ENCODE results near the gene MED8. TPM values are rescaled to one million over a fixed set of nuclear protein-coding genes. Genes with fewer than 3 reads are reported as not detected.

Gene MED8
- total RNA-seq, 1 experiment from 2014 or later, result 36.0 TPM

DNA sequence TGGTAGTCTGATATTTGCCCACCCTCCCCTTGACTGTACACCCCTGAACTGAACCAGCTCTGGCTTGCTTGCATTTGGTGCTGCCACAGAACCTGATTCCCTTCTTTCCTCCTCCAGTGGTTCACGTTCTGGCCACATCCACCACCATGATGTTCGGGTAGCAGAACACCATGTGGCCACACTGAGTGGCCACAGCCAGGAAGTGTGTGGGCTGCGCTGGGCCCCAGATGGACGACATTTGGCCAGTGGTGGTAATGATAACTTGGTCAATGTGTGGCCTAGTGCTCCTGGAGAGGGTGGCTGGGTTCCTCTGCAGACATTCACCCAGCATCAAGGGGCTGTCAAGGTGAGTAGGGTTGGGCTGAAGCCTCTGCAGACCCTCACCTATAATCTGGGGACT lies 29.0 kb downstream of the MED8 start:
- H3K9ac ChIP-seq (ENCODE audit: low read length), result peak overlapping the region; percentile 94; the same call in 1 of the 2 replicates
- intact Hi-C loops (cut with micrococcal nuclease), result no loop called here
- no TSS peak for BruUV-seq (replicated peaks)
- H3K4me3 ChIP-seq (replicated peaks in 1 of 2; ENCODE audit: low read depth in 1 of 2, low read length in 2 of 2), result peak overlapping the region; percentile 76 to 91; a peak in 3 of 4 replicates
- ChIA-PET CTCF (no interaction called here), RAD21 (ENCODE audit: low non-redundant PET in 1 of 2, low total read pairs in 2 of 2, uncharacterized antibody in 2 of 2, unreplicated experiment in 2 of 2) (no interaction called here), POLR2A (no interaction called here)
- H3K27me3 ChIP-seq (ENCODE audit: insufficient read depth, low read length), result no peaks in the 10 kb centered on the region
- ATAC-seq (no peak), DNase-seq (ENCODE audit: low read depth, low spot score) (no peak)
- H2AFZ ChIP-seq (ENCODE audit: low read depth, low read length, poor library complexity, severe bottlenecking), result no peak overlapping the region
- H3K9me2 ChIP-seq (ENCODE audit: insufficient read depth), result no peaks in the 10 kb centered on the region
- H3K9me3 ChIP-seq (ENCODE audit: control insufficient read depth in 1 of 2, insufficient read depth in 1 of 2, low read depth in 1 of 2, low read length in 2 of 2), result no peaks in the 10 kb centered on the region
- H3K27ac ChIP-seq (ENCODE audit: low read depth, low read length), result peak overlapping the region; percentile 76; the same call in 1 of the 2 replicates
- H3K4me1 ChIP-seq (ENCODE audit: control insufficient read depth in 1 of 2, insufficient read depth in 2 of 2, low read length in 2 of 2), result peaks cover 15 to 67% of the 10 kb centered on the region in 2 experiments
- H3K79me2 ChIP-seq (ENCODE audit: insufficient read depth, low read length), result peaks cover 46% of the 10 kb centered on the region
- H3K36me3 ChIP-seq (ENCODE audit: control insufficient read depth in 1 of 2, insufficient read depth in 2 of 2, low read length in 2 of 2), result peaks cover 26 to 48% of the 10 kb centered on the region in 2 experiments
- H3K4me2 ChIP-seq (ENCODE audit: low read length), result peak overlapping the region; percentile 83
- H4K20me1 ChIP-seq (ENCODE audit: insufficient read depth), result peaks cover 3% of the 10 kb centered on the region; the same call in 1 of the 2 replicates
- TF ChIP-seq ATF3 (IDR thresholded peaks at IDR 0.05) (no peak), SIN3A (IDR thresholded peaks at IDR 0.05; ENCODE audit: low read depth) (no peak), SRF (IDR thresholded peaks at IDR 0.05; ENCODE audit: low read depth) (no peak), EGR1 (IDR thresholded peaks at IDR 0.05; ENCODE audit: low read depth) (no peak), YY1 (IDR thresholded peaks at IDR 0.05; ENCODE audit: extremely low read depth, insufficient replicate concordance, low read depth, low read length) (no peak), ZNF274 (IDR thresholded peaks at IDR 0.05; ENCODE audit: low read depth, low read length) (no peak), EZH2phosphoT487 (IDR thresholded peaks at IDR 0.05; ENCODE audit: borderline replicate concordance) (no peak), EZH2 (IDR thresholded peaks at IDR 0.05) (no peak), CBX3 (IDR thresholded peaks at IDR 0.05; ENCODE audit: low read depth) (no peak), ZFX (IDR thresholded peaks at IDR 0.05) (no peak), SP1 (IDR thresholded peaks at IDR 0.05; ENCODE audit: low read depth) (no peak), FOSL1 (IDR thresholded peaks at IDR 0.05; ENCODE audit: low read depth) (no peak), ELF1 (IDR thresholded peaks at IDR 0.05; ENCODE audit: borderline replicate concordance, low read depth) (no peak), REST (IDR thresholded peaks at IDR 0.05; ENCODE audit: low read depth) (no peak), CEBPB (IDR thresholded peaks at IDR 0.05; ENCODE audit: low read depth) (no peak)
- TF ChIP-seq, protein P1, sequence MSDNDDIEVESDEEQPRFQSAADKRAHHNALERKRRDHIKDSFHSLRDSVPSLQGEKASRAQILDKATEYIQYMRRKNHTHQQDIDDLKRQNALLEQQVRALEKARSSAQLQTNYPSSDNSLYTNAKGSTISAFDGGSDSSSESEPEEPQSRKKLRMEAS (IDR thresholded peaks at IDR 0.05), result no peak
- TF ChIP-seq, protein P2, sequence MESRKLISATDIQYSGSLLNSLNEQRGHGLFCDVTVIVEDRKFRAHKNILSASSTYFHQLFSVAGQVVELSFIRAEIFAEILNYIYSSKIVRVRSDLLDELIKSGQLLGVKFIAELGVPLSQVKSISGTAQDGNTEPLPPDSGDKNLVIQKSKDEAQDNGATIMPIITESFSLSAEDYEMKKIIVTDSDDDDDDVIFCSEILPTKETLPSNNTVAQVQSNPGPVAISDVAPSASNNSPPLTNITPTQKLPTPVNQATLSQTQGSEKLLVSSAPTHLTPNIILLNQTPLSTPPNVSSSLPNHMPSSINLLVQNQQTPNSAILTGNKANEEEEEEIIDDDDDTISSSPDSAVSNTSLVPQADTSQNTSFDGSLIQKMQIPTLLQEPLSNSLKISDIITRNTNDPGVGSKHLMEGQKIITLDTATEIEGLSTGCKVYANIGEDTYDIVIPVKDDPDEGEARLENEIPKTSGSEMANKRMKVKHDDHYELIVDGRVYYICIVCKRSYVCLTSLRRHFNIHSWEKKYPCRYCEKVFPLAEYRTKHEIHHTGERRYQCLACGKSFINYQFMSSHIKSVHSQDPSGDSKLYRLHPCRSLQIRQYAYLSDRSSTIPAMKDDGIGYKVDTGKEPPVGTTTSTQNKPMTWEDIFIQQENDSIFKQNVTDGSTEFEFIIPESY (IDR thresholded peaks at IDR 0.05; ENCODE audit: extremely low read depth, insufficient replicate concordance, low read length), result no peak
- TF ChIP-seq, protein P3, sequence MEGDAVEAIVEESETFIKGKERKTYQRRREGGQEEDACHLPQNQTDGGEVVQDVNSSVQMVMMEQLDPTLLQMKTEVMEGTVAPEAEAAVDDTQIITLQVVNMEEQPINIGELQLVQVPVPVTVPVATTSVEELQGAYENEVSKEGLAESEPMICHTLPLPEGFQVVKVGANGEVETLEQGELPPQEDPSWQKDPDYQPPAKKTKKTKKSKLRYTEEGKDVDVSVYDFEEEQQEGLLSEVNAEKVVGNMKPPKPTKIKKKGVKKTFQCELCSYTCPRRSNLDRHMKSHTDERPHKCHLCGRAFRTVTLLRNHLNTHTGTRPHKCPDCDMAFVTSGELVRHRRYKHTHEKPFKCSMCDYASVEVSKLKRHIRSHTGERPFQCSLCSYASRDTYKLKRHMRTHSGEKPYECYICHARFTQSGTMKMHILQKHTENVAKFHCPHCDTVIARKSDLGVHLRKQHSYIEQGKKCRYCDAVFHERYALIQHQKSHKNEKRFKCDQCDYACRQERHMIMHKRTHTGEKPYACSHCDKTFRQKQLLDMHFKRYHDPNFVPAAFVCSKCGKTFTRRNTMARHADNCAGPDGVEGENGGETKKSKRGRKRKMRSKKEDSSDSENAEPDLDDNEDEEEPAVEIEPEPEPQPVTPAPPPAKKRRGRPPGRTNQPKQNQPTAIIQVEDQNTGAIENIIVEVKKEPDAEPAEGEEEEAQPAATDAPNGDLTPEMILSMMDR (IDR thresholded peaks at IDR 0.05 in 2 of 3, conservative IDR thresholded peaks at IDR 0.05 in 1 of 3; ENCODE audit: borderline replicate concordance in 1 of 3, insufficient read depth in 1 of 3, low read depth in 2 of 3, low read length in 2 of 3), result no peak

Measured in HCT116 (cell line).